Urinary bladder (tissue), 4 donors: ENCODE measurements around the gene ESPN. TPM values are rescaled to one million over a fixed set of nuclear protein-coding genes. Genes with fewer than 3 reads are reported as not detected.
"Not testable (repeated sequence)": the region's sequence is repeated elsewhere in the genome, so short reads cannot be mapped to it uniquely, and the experiment has no call there.

Source experiments
- DNase-seq: peaks from one replicate; pipeline ENCODE4 v3.0.0-alpha.2; 2015; ENCODE audit errors: extremely low spot score
- H3K27ac ChIP-seq: one replicate; pipeline ENCODE4 v1.5.1; 2013; ENCODE audit warnings: low read depth, mild to moderate bottlenecking, moderate library complexity
- H3K36me3 ChIP-seq: one replicate; pipeline ENCODE4 v1.6.1; 2013; ENCODE audit warnings: mild to moderate bottlenecking, moderate library complexity; ENCODE audit not compliant: insufficient read depth
- H3K4me1 ChIP-seq: one replicate; pipeline ENCODE4 v1.6.1; 2013; ENCODE audit warnings: mild to moderate bottlenecking, moderate library complexity; ENCODE audit not compliant: insufficient read depth
- H3K4me3 ChIP-seq: one replicate; pipeline ENCODE4 v1.5.1; 2013; ENCODE audit warnings: low read depth, low read length
- WGBS: extraction: QIAGEN DNeasy Blood & Tissue Kit; methylation state at CpG from one replicate; pipeline ENCODE4 v1.1.7; 2013; 5-methylcytosine and 5-hydroxymethylcytosine counted together
- polyA plus RNA-seq: library from polyadenylated mRNA; stranded (reverse); fragments of 200-250 nt; gene quantifications from one replicate; pipeline ENCODE4 v1.2.3, GENCODE V29; 2013
- total RNA-seq: library from RNA; depleted of rRNA; stranded (reverse); fragments of >200 nt; gene quantifications from one replicate; pipeline ENCODE4 v1.2.3, GENCODE V29; 2014
- donor health status: healthy with polysubstance abuse.
- donor health status: healthy.

ESPN gene
- total and polyA plus RNA-seq, 2 donors: 0.53 to 0.58 TPM

- WGBS: 80% methylated on average over 26 of the region's 26 CpGs
- H3K36me3 ChIP-seq: no peaks in the 10 kb centered on the region
- no peak overlapping the region for H3K27ac ChIP-seq
- no peak for DNase-seq
- no peaks in the 10 kb centered on the region for H3K4me1 ChIP-seq
- no peak overlapping the region for H3K4me3 ChIP-seq
Measured at GRCh38 chr1:6427441-6428390, 3.1 kb downstream of the ESPN start.

- H3K4me3 ChIP-seq, H3K27ac ChIP-seq, DNase-seq, H3K4me1 ChIP-seq, H3K36me3 ChIP-seq: not testable (repeated sequence)
- 85% methylated on average over 6 of the region's 6 CpGs for WGBS
Measured at GRCh38 chr1:6428453-6428852, 3.9 kb downstream of the ESPN start.

- not testable (repeated sequence) for H3K4me3 ChIP-seq, H3K27ac ChIP-seq, DNase-seq, H3K4me1 ChIP-seq, H3K36me3 ChIP-seq
- WGBS: 31% methylated on average over 19 of the region's 19 CpGs
Measured at GRCh38 chr1:6429660-6430411, 5.3 kb downstream of the ESPN start.

- not testable (repeated sequence) for H3K4me1 ChIP-seq, H3K36me3 ChIP-seq, H3K27ac ChIP-seq, DNase-seq, H3K4me3 ChIP-seq
- WGBS: 77% methylated on average over 13 of the region's 13 CpGs
Measured at GRCh38 chr1:6431645-6432579, 7.3 kb downstream of the ESPN start.

- Histone ChIP-seq H3K4me1 (no peaks in the 10 kb centered on the region), H3K4me3 (no peak overlapping the region), H3K36me3 (no peaks in the 10 kb centered on the region), H3K27ac (no peak overlapping the region)
- DNase-seq: no peak
- 65% methylated on average over 5 of the region's 5 CpGs for WGBS
Measured at GRCh38 chr1:6434186-6434585, 9.6 kb downstream of the ESPN start.

GRCh38 chr1:6435129-6435528 is 10.6 kb downstream of the ESPN start:
- 88% methylated on average over 15 of the region's 15 CpGs for WGBS
- Histone ChIP-seq H3K4me1 (no peaks in the 10 kb centered on the region), H3K36me3 (no peaks in the 10 kb centered on the region), H3K4me3 (no peak overlapping the region), H3K27ac (no peak overlapping the region)
- no peak for DNase-seq

- Histone ChIP-seq H3K4me3 (no peak overlapping the region), H3K27ac (no peak overlapping the region), H3K36me3 (no peaks in the 10 kb centered on the region), H3K4me1 (no peaks in the 10 kb centered on the region)
- DNase-seq: no peak
- 72% methylated on average over 3 of the region's 3 CpGs for WGBS
Measured at GRCh38 chr1:6435547-6435946, 11.0 kb downstream of the ESPN start.

- 85% methylated on average over 3 of the region's 3 CpGs for WGBS
- H3K36me3 ChIP-seq, H3K4me1 ChIP-seq, H3K4me3 ChIP-seq, H3K27ac ChIP-seq, DNase-seq: not testable (repeated sequence)
Measured at GRCh38 chr1:6436277-6436676, 11.7 kb downstream of the ESPN start.

GRCh38 chr1:6437012-6437700 is 12.6 kb downstream of the ESPN start:
- H3K4me3 ChIP-seq, H3K4me1 ChIP-seq, DNase-seq, H3K27ac ChIP-seq, H3K36me3 ChIP-seq: not testable (repeated sequence)
- WGBS: 66% methylated on average over 22 of the region's 22 CpGs

GRCh38 chr1:6438047-6438525 is 13.5 kb downstream of the ESPN start:
- no peaks in the 10 kb centered on the region for H3K36me3 ChIP-seq
- DNase-seq: no peak
- no peaks in the 10 kb centered on the region for H3K4me1 ChIP-seq
- 10% methylated on average over 5 of the region's 5 CpGs for WGBS
- no peak overlapping the region for H3K27ac ChIP-seq
- no peak overlapping the region for H3K4me3 ChIP-seq

- no peak overlapping the region for H3K4me3 ChIP-seq
- WGBS: 5% methylated on average over 97 of the region's 101 CpGs
- no peak overlapping the region for H3K27ac ChIP-seq
- H3K4me1 ChIP-seq: no peaks in the 10 kb centered on the region
- no peak for DNase-seq
- no peaks in the 10 kb centered on the region for H3K36me3 ChIP-seq
Measured at GRCh38 chr1:6440198-6441126, 15.9 kb downstream of the ESPN start.

- Histone ChIP-seq H3K4me1 (no peaks in the 10 kb centered on the region), H3K27ac (no peak overlapping the region), H3K36me3 (no peaks in the 10 kb centered on the region), H3K4me3 (no peak overlapping the region)
- DNase-seq: no peak
- 72% methylated on average over 7 of the region's 7 CpGs for WGBS
Measured at GRCh38 chr1:6441586-6441985, 17.0 kb downstream of the ESPN start.
